HEK293 (cell line): ENCODE measurements around the gene PLEKHA4.
"Not testable (repeated sequence)": the region's sequence is repeated elsewhere in the genome, so short reads cannot be mapped to it uniquely, and the experiment has no call there.

ENCODE experiments used
- CTCF ChIA-PET: fragments of 350-600 bp; formaldehyde crosslinking; extraction: SDS; loops from one replicate; lab custom pipeline; 2021; ENCODE audit warnings: antibody characterized with exemption; lab: Yijun Ruan, JAX
- POLR2A ChIA-PET: fragments of 300-600 bp; formaldehyde crosslinking; extraction: SDS; loops from one replicate; lab custom pipeline; 2020; ENCODE audit warnings: antibody characterized with exemption, inconsistent platforms; lab: Yijun Ruan, JAX
- H3K27ac ChIP-seq: fragments of 200-500 bp; sonication (Bioruptor generic); 2 replicates; pipeline ENCODE4 v1.5.1; 2014; ENCODE audit warnings: low read depth, low read length, control low read depth, inconsistent platforms; ENCODE audit errors: extremely low read depth
- H3K36me3 ChIP-seq, 2 experiments: fragments of 200-500 bp in 1 of 2; sonication (Bioruptor generic) in 1 of 2; 1 replicate in 1 of 2; 2 replicates in 1 of 2; pipeline ENCODE4 v1.5.1; 2014 to 2017; ENCODE audit warnings: inconsistent platforms in 2 of 2, low read length in 2 of 2; ENCODE audit not compliant: control insufficient read depth in 2 of 2, insufficient read depth in 1 of 2
- H3K4me1 ChIP-seq: fragments of 200-500 bp; sonication (Bioruptor generic); 2 replicates; pipeline ENCODE4 v1.5.1; 2014; ENCODE audit warnings: mild to moderate bottlenecking, low read length, inconsistent platforms; ENCODE audit not compliant: control insufficient read depth, insufficient read depth
- H3K4me3 ChIP-seq: 2 replicates; pipeline ENCODE4 v1.5.1; 2011; ENCODE audit warnings: low read depth, mild to moderate bottlenecking, control low read depth, low read length, moderate library complexity
- H3K9me3 ChIP-seq: fragments of 200-500 bp; sonication (Bioruptor generic); 2 replicates; pipeline ENCODE4 v1.5.1; 2014; ENCODE audit warnings: low read depth, low read length, inconsistent platforms; ENCODE audit not compliant: control insufficient read depth, insufficient read depth
- FEZF1 ChIP-seq: fragments of 450-650 bp; formaldehyde crosslinking; IDR thresholded peaks from 2 replicates; pipeline ENCODE4 v1.5.1; 2016; ENCODE audit warnings: missing biosample characterization, missing genetic modification characterization
- OSR2 ChIP-seq: fragments of 450-650 bp; formaldehyde crosslinking; IDR thresholded peaks from 2 replicates; pipeline ENCODE4 v1.5.1; 2016; ENCODE audit warnings: missing biosample characterization, missing genetic modification characterization
- RBAK ChIP-seq: fragments of 450-650 bp; formaldehyde crosslinking; IDR thresholded peaks from 2 replicates; pipeline ENCODE4 v1.5.1; 2016; ENCODE audit warnings: missing biosample characterization, missing genetic modification characterization
- REPIN1 ChIP-seq: fragments of 450-650 bp; formaldehyde crosslinking; IDR thresholded peaks from 2 replicates; pipeline ENCODE4 v1.5.1; 2017; ENCODE audit warnings: missing biosample characterization, missing genetic modification characterization, low read depth
- SP2 ChIP-seq: fragments of 450-650 bp; formaldehyde crosslinking; IDR thresholded peaks from 2 replicates; pipeline ENCODE4 v1.5.1; 2016; ENCODE audit warnings: missing biosample characterization, missing genetic modification characterization
- SP7 ChIP-seq: fragments of 450-650 bp; formaldehyde crosslinking; IDR thresholded peaks from 2 replicates; pipeline ENCODE4 v1.5.1; 2016; ENCODE audit warnings: missing biosample characterization, missing genetic modification characterization
- ZBTB1 ChIP-seq: fragments of 450-650 bp; formaldehyde crosslinking; IDR thresholded peaks from 2 replicates; pipeline ENCODE4 v1.5.1; 2016; ENCODE audit warnings: missing biosample characterization, missing genetic modification characterization
- ZBTB20 ChIP-seq: fragments of 450-650 bp; formaldehyde crosslinking; IDR thresholded peaks from 2 replicates; pipeline ENCODE4 v1.5.1; 2016; ENCODE audit warnings: missing biosample characterization, missing genetic modification characterization
- ZFP69B ChIP-seq: fragments of 450-650 bp; formaldehyde crosslinking; IDR thresholded peaks from 2 replicates; pipeline ENCODE4 v1.5.1; 2016; ENCODE audit warnings: missing biosample characterization, missing genetic modification characterization
- ZIC2 ChIP-seq: fragments of 450-650 bp; formaldehyde crosslinking; IDR thresholded peaks from 2 replicates; pipeline ENCODE4 v1.5.1; 2016; ENCODE audit warnings: missing biosample characterization, missing genetic modification characterization
- ZNF175 ChIP-seq: fragments of 450-650 bp; formaldehyde crosslinking; IDR thresholded peaks from 2 replicates; pipeline ENCODE4 v1.5.1; 2016; ENCODE audit warnings: missing biosample characterization, missing genetic modification characterization
- ZNF248 ChIP-seq: fragments of 450-650 bp; formaldehyde crosslinking; IDR thresholded peaks from 2 replicates; pipeline ENCODE4 v1.5.1; 2017; ENCODE audit warnings: missing biosample characterization, missing genetic modification characterization
- ZNF416 ChIP-seq: fragments of 450-650 bp; formaldehyde crosslinking; IDR thresholded peaks from 2 replicates; pipeline ENCODE4 v1.5.1; 2016; ENCODE audit warnings: missing biosample characterization, missing genetic modification characterization
- ZNF433 ChIP-seq: fragments of 450-650 bp; formaldehyde crosslinking; IDR thresholded peaks from 2 replicates; pipeline ENCODE4 v1.5.1; 2016; ENCODE audit warnings: missing biosample characterization, missing genetic modification characterization, low read depth
- ZNF514 ChIP-seq: fragments of 450-650 bp; formaldehyde crosslinking; IDR thresholded peaks from 2 replicates; pipeline ENCODE4 v1.5.1; 2016; ENCODE audit warnings: missing biosample characterization, missing genetic modification characterization
- ZNF76 ChIP-seq: fragments of 450-650 bp; formaldehyde crosslinking; IDR thresholded peaks from 2 replicates; pipeline ENCODE4; 2016; ENCODE audit warnings: low read depth, missing biosample characterization, missing genetic modification characterization, borderline replicate concordance
- ZNF768 ChIP-seq: fragments of 450-650 bp; formaldehyde crosslinking; IDR thresholded peaks from 2 replicates; pipeline ENCODE4 v1.5.1; 2018; ENCODE audit warnings: missing biosample characterization, mild to moderate bottlenecking, missing genetic modification characterization
- ZNF791 ChIP-seq: fragments of 450-650 bp; formaldehyde crosslinking; IDR thresholded peaks from 2 replicates; pipeline ENCODE4 v1.5.1; 2016; ENCODE audit warnings: missing biosample characterization, missing genetic modification characterization
- ZNF837 ChIP-seq: fragments of 450-650 bp; formaldehyde crosslinking; IDR thresholded peaks from 2 replicates; pipeline ENCODE4 v1.5.1; 2016; ENCODE audit warnings: missing biosample characterization, missing genetic modification characterization
- ZSCAN16 ChIP-seq: fragments of 450-650 bp; formaldehyde crosslinking; IDR thresholded peaks from 2 replicates; pipeline ENCODE4 v1.5.1; 2016; ENCODE audit warnings: missing biosample characterization, missing genetic modification characterization
- TF ChIP-seq, protein P1 (sequence below): fragments of 450-650 bp; formaldehyde crosslinking; IDR thresholded peaks from 2 replicates; pipeline ENCODE4 v1.5.1; 2016; ENCODE audit warnings: missing biosample characterization, missing genetic modification characterization
- TF ChIP-seq, protein P2 (sequence below): fragments of 450-650 bp; formaldehyde crosslinking; IDR thresholded peaks from 2 replicates; pipeline ENCODE4 v1.5.1; 2016; ENCODE audit warnings: missing biosample characterization, missing genetic modification characterization
- TF ChIP-seq, protein P3 (sequence below): fragments of 450-650 bp; formaldehyde crosslinking; IDR thresholded peaks from 2 replicates; pipeline ENCODE4 v1.5.1; 2016; ENCODE audit warnings: missing biosample characterization, missing genetic modification characterization
- TF ChIP-seq, protein P4 (sequence below): fragments of 450-650 bp; formaldehyde crosslinking; IDR thresholded peaks from 2 replicates; pipeline ENCODE4 v1.5.1; 2016; ENCODE audit warnings: missing biosample characterization, missing genetic modification characterization

PLEKHA4 gene

DNA sequence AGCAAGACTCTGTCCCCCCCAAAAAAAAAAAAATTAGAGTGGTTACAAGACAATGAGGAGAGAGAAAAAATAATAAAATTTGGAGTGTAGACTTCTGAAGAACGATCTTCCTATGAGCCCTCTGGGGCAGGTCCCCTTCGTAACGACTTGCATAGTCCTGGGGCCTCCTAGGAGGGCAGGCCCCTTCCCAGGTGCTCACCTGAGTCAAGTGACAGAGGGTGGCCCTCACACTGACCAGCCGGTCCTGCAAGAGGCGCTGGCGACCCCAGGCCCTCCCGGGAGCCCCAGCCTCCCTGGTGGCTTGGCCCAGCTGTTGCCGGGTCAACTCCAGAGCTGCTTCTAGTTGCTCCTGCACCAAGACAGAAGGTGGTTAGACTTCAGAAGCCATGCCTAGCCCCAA, 14.9 kb downstream of the PLEKHA4 start (continued):
- TF ChIP-seq, protein P1, sequence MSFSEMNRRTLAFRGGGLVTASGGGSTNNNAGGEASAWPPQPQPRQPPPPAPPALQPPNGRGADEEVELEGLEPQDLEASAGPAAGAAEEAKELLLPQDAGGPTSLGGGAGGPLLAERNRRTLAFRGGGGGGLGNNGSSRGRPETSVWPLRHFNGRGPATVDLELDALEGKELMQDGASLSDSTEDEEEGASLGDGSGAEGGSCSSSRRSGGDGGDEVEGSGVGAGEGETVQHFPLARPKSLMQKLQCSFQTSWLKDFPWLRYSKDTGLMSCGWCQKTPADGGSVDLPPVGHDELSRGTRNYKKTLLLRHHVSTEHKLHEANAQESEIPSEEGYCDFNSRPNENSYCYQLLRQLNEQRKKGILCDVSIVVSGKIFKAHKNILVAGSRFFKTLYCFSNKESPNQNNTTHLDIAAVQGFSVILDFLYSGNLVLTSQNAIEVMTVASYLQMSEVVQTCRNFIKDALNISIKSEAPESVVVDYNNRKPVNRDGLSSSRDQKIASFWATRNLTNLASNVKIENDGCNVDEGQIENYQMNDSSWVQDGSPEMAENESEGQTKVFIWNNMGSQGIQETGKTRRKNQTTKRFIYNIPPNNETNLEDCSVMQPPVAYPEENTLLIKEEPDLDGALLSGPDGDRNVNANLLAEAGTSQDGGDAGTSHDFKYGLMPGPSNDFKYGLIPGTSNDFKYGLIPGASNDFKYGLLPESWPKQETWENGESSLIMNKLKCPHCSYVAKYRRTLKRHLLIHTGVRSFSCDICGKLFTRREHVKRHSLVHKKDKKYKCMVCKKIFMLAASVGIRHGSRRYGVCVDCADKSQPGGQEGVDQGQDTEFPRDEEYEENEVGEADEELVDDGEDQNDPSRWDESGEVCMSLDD (tag by site-specific recombination), result no peak
- TF ChIP-seq SP7 (tag by site-specific recombination) (no peak), ZNF514 (tag by site-specific recombination) (no peak)
- TF ChIP-seq, protein P2, sequence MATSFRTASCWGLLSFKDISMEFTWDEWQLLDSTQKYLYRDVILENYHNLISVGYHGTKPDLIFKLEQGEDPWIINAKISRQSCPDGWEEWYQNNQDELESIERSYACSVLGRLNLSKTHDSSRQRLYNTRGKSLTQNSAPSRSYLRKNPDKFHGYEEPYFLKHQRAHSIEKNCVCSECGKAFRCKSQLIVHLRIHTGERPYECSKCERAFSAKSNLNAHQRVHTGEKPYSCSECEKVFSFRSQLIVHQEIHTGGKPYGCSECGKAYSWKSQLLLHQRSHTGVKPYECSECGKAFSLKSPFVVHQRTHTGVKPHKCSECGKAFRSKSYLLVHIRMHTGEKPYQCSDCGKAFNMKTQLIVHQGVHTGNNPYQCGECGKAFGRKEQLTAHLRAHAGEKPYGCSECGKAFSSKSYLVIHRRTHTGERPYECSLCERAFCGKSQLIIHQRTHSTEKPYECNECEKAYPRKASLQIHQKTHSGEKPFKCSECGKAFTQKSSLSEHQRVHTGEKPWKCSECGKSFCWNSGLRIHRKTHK (tag by site-specific recombination), result no peak
- TF ChIP-seq, protein P3, sequence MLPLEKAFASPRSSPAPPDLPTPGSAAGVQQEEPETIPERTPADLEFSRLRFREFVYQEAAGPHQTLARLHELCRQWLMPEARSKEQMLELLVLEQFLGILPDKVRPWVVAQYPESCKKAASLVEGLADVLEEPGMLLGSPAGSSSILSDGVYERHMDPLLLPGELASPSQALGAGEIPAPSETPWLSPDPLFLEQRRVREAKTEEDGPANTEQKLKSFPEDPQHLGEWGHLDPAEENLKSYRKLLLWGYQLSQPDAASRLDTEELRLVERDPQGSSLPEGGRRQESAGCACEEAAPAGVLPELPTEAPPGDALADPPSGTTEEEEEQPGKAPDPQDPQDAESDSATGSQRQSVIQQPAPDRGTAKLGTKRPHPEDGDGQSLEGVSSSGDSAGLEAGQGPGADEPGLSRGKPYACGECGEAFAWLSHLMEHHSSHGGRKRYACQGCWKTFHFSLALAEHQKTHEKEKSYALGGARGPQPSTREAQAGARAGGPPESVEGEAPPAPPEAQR, result no peak
- TF ChIP-seq, all 188 proteins: peak for 0

DNA sequence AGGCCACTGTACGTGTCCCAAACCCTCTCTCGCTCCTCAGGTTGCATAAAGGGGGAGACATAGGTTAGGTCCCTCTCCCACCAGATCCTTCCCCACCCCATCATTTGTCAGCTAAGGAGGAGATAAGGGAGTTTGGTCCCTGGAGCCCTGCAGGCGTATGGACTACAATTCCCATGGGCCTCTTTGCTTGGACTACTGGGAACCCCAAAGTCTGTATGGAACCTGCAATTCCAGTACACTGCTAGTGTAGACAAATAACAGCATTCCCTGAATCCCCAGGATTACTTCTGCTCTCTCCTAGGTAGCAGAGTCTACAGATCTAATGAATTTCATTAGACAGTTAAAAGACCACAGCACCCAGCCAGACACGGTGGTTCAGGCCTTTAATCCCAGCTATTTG, 16.1 kb downstream of the PLEKHA4 start:
- TF ChIP-seq ZIC2 (tag by site-specific recombination) (no peak), ZBTB20 (tag by site-specific recombination) (peak; percentile 78), RBAK (tag by site-specific recombination) (no peak), ZNF76 (tag by site-specific recombination) (peak; percentile 62)
- no peaks in the 10 kb centered on the region; the same call in 1 of the 2 replicates for H3K4me1 ChIP-seq
- ChIA-PET CTCF (interaction anchor here (1.0 to 4.3 kb wide), 4 partner anchors 10 to 118 kb away, joined by 3 to 37 read pairs (median 4); no protein-coding TSS in a partner anchor), POLR2A (interaction anchor here (2.5 kb wide), 1 partner anchor 20 kb away, joined by 13 read pairs; the partner anchor contains the start of gene PPP1R15A)
- H3K4me3 ChIP-seq, result no peak overlapping the region
- H3K9me3 ChIP-seq, result no peaks in the 10 kb centered on the region
- H3K27ac ChIP-seq, result no peak overlapping the region
- no peaks in the 10 kb centered on the region for H3K36me3 ChIP-seq

DNA sequence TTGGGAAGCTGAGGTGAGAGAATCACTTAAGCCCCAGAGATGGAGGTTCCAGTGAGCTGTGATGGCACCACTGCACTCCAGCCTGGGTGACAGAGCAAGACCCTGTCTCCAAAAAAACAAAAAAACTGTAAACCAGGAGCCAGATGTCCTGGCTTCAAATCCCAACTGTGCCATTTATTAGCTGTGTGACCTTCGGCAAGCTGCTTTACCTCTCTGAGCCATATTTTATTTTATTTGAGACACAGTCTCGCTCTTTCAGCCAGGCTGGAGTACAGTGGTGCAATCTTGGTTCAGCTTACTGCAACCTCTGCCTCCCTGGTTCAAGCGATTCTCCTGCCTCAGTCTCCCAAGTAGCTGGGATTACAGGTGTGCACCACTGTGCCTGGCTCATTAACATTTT, 21.8 kb downstream of the PLEKHA4 start:
- not testable (repeated sequence) for H3K9me3 ChIP-seq, H3K4me3 ChIP-seq, H3K36me3 ChIP-seq
- CTCF ChIA-PET, result interaction anchor here (0.6 to 0.7 kb wide), 5 partner anchors 12 to 126 kb away, joined by 3 read pairs; no protein-coding TSS in a partner anchor
- POLR2A ChIA-PET, result interaction anchor here (0.6 to 5.0 kb wide), 3 partner anchors 11 to 26 kb away, joined by 3 to 26 read pairs (median 8); partner anchors contain the start of gene PPP1R15A
- peak; percentile 78 for TF ChIP-seq ZNF768 (tag by site-specific recombination)
- TF ChIP-seq, all 188 proteins: peak for 1; not testable (repeated sequence) for 187
- not testable (repeated sequence) for H3K4me1 ChIP-seq, H3K27ac ChIP-seq

DNA sequence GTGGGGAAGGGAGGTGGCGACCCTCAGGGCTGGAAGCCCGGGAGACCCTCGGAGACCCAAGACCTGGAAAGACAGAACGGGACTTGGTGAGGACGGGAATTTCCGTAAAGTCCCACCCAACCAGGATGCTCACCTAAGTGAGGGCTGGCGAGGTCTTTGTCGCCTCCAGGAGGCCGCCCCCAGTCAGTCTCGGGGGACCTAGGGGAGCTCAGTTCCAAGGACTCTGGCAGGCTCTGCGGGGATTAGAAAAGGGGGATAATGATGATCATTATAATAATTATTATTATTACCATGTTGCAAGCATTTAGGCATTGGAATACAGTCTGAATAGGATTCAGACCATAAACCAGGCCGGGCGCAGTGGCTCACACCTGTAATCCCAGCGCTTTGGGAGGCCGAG, 23.0 kb downstream of the PLEKHA4 start:
- H3K4me1 ChIP-seq, result no peaks in the 10 kb centered on the region
- no peak overlapping the region for H3K4me3 ChIP-seq
- POLR2A ChIA-PET, result interaction anchor here (0.6 to 5.0 kb wide), 3 partner anchors 23 to 243 kb away, joined by 3 to 26 read pairs (median 7); partner anchors contain the start of genes PLEKHA4 and PPP1R15A
- CTCF ChIA-PET, result interaction anchor here (0.7 to 7.0 kb wide), 6 partner anchors 9 to 526 kb away, joined by 3 to 160 read pairs (median 12); no protein-coding TSS in a partner anchor
- H3K27ac ChIP-seq, result no peak overlapping the region
- no peaks in the 10 kb centered on the region; a peak in 1 of 3 replicates for H3K36me3 ChIP-seq
- no peaks in the 10 kb centered on the region for H3K9me3 ChIP-seq
- no peak for TF ChIP-seq ZBTB1 (tag by site-specific recombination)
- no peak for TF ChIP-seq FEZF1 (tag by site-specific recombination)
- TF ChIP-seq ZNF791 (tag by site-specific recombination), result no peak
- no peak for TF ChIP-seq ZNF248 (tag by site-specific recombination)
- TF ChIP-seq, protein P4, sequence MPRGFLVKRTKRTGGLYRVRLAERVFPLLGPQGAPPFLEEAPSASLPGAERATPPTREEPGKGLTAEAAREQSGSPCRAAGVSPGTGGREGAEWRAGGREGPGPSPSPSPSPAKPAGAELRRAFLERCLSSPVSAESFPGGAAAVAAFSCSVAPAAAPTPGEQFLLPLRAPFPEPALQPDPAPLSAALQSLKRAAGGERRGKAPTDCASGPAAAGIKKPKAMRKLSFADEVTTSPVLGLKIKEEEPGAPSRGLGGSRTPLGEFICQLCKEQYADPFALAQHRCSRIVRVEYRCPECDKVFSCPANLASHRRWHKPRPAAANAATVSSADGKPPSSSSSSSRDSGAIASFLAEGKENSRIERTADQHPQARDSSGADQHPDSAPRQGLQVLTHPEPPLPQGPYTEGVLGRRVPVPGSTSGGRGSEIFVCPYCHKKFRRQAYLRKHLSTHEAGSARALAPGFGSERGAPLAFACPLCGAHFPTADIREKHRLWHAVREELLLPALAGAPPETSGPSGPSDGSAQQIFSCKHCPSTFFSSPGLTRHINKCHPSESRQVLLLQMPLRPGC (tag by site-specific recombination), result no peak
- TF ChIP-seq SP2, result no peak
- no peak for TF ChIP-seq ZNF175
- no peak for TF ChIP-seq OSR2 (tag by site-specific recombination)
- no peak for TF ChIP-seq ZSCAN16 (tag by site-specific recombination)
- TF ChIP-seq REPIN1, result no peak
- TF ChIP-seq ZNF433, result no peak
- TF ChIP-seq ZFP69B, result no peak
- no peak for TF ChIP-seq ZNF416 (tag by site-specific recombination)
- no peak for TF ChIP-seq ZNF837 (tag by site-specific recombination)
- TF ChIP-seq ZIC2 (tag by site-specific recombination), result no peak
